Endothelial cell of umbilical vein (primary cell): Measurements from ENCODE around the gene APOO. TPM values are rescaled to one million over a fixed set of nuclear protein-coding genes. Genes with fewer than 3 reads are reported as not detected.

Experiments used
- BruUV-seq: library from RNA; stranded (reverse); fragments of 400-500 nt; replicated peaks from 2 replicates; lab custom pipeline; 2021; lab: Mats Ljungman, UMichigan
- CTCF ChIA-PET: fragments of 300-600, 350-600 bp; sonication (Branson Sonifier 250); formaldehyde crosslinking; loops from one replicate; lab custom pipeline; 2021; ENCODE audit warnings: antibody characterized with exemption, inconsistent platforms; lab: Charles Lee
- POLR2A ChIA-PET: fragments of 300-600, 350-600 bp; sonication (Branson Sonifier 250); formaldehyde crosslinking; loops from one replicate; lab custom pipeline; 2021; ENCODE audit warnings: antibody characterized with exemption, inconsistent platforms; lab: Charles Lee
- DNase-seq: peaks from one replicate; pipeline ENCODE4 v3.0.0-alpha.2; 2011; ENCODE audit warnings: low read depth, low spot score
- FAIRE-seq: peaks from 2 replicates; lab custom pipeline; 2011; peaks lifted over from hg19 to GRCh38; lab: Jason Lieb, UNC
- H2AFZ ChIP-seq: 2 replicates; pipeline ENCODE4 v1.6.0; 2012; ENCODE audit warnings: low read depth, low read length, control low read depth, inconsistent platforms
- H3K27ac ChIP-seq: 2 replicates; pipeline ENCODE4 v1.5.1; 2011; ENCODE audit warnings: low read depth, mild to moderate bottlenecking, control low read depth, low read length, moderate library complexity; ENCODE audit not compliant: insufficient read depth
- H3K27me3 ChIP-seq, 2 experiments: 2 replicates each; pipeline versions ENCODE4 v1.6.0 to v1.6.1; 2011; ENCODE audit warnings: low read length in 2 of 2, mixed read lengths in 1 of 2; ENCODE audit not compliant: control insufficient read depth in 2 of 2, insufficient read depth in 2 of 2
- H3K36me3 ChIP-seq, 2 experiments: 2 replicates in 1 of 2; 3 replicates in 1 of 2; pipeline ENCODE4 v1.5.1; 2011; ENCODE audit warnings: low read length in 2 of 2, mild to moderate bottlenecking in 1 of 2, moderate library complexity in 1 of 2; ENCODE audit not compliant: control insufficient read depth in 2 of 2, insufficient read depth in 2 of 2; ENCODE audit errors: extremely low read depth in 1 of 2
- H3K4me1 ChIP-seq: 3 replicates; pipeline ENCODE4 v1.5.1; 2011; ENCODE audit warnings: mild to moderate bottlenecking, low read length; ENCODE audit not compliant: control insufficient read depth, insufficient read depth; ENCODE audit errors: extremely low read depth
- H3K4me2 ChIP-seq: 2 replicates; pipeline ENCODE4 v1.6.1; 2011; ENCODE audit warnings: low read length, control low read depth, mixed read lengths; ENCODE audit not compliant: insufficient read depth
- H3K4me3 ChIP-seq, 3 experiments: fragments of 200-600 bp in 1 of 3; sonication (generic), shearing (Covaris generic) in 1 of 3; replicated peaks in 1 of 3; 2 replicates each; pipeline ENCODE4 v1.5.1; 2011 to 2016; ENCODE audit warnings: control low read depth in 3 of 3, low read length in 3 of 3, mild to moderate bottlenecking in 2 of 3, inconsistent platforms in 1 of 3, low read depth in 1 of 3, moderate library complexity in 1 of 3; ENCODE audit not compliant: insufficient read depth in 1 of 3
- H3K79me2 ChIP-seq: 2 replicates; pipeline ENCODE4 v1.6.0; 2012; ENCODE audit warnings: low read length, inconsistent platforms; ENCODE audit not compliant: control insufficient read depth, insufficient read depth
- H3K9ac ChIP-seq: replicated peaks from 2 replicates; pipeline ENCODE3; 2011; ENCODE audit warnings: low read length, control low read depth; ENCODE audit not compliant: insufficient read depth; ENCODE audit errors: extremely low read depth
- H3K9me1 ChIP-seq: replicated peaks from 3 replicates; pipeline ENCODE4 v1.6.0; 2011; ENCODE audit warnings: mild to moderate bottlenecking, low read length; ENCODE audit not compliant: control insufficient read depth, insufficient read depth; ENCODE audit errors: extremely low read depth
- H3K9me3 ChIP-seq: replicated peaks from 2 replicates; pipeline ENCODE4 v1.5.1; 2012; ENCODE audit warnings: low read length, inconsistent platforms; ENCODE audit not compliant: control insufficient read depth, insufficient read depth
- H4K20me1 ChIP-seq: replicated peaks from 2 replicates; pipeline ENCODE3; 2011; ENCODE audit warnings: mild to moderate bottlenecking, low read length; ENCODE audit not compliant: control insufficient read depth, insufficient read depth; ENCODE audit errors: extremely low read depth
- EZH2 ChIP-seq: IDR thresholded peaks from 2 replicates; pipeline ENCODE4 v1.6.1; 2012; ENCODE audit warnings: borderline replicate concordance, low read depth, mild to moderate bottlenecking, moderate library complexity, low read length, inconsistent platforms; ENCODE audit not compliant: severe bottlenecking
- FOS ChIP-seq: IDR thresholded peaks from 2 replicates; pipeline ENCODE4 v1.6.1; 2011; ENCODE audit warnings: mild to moderate bottlenecking, low read length, moderate library complexity, borderline replicate concordance; ENCODE audit not compliant: insufficient read depth
- GATA2 ChIP-seq: IDR thresholded peaks from 2 replicates; pipeline ENCODE4 v1.7.0; 2011; ENCODE audit warnings: low read depth, mild to moderate bottlenecking, moderate library complexity, mixed read lengths, low read length; ENCODE audit not compliant: insufficient read length, insufficient read depth
- JUN ChIP-seq: IDR thresholded peaks from 2 replicates; pipeline ENCODE4 v1.6.1; 2011; ENCODE audit warnings: borderline replicate concordance, low read depth; ENCODE audit not compliant: insufficient read length, insufficient read depth
- MYC ChIP-seq: IDR thresholded peaks from one replicate; pipeline ENCODE4 v1.6.1; 2011; ENCODE audit warnings: mild to moderate bottlenecking, low read depth, low read length
- POLR2A ChIP-seq: IDR thresholded peaks from 2 replicates; pipeline ENCODE4 v1.6.1; 2012; ENCODE audit warnings: low read depth, mild to moderate bottlenecking, control low read depth, low read length
- POLR2AphosphoS5 ChIP-seq: IDR thresholded peaks from 2 replicates; pipeline ENCODE4 v1.6.1; 2012; ENCODE audit warnings: low read depth, mild to moderate bottlenecking, control low read depth, low read length, moderate library complexity; ENCODE audit not compliant: insufficient read depth
- dilution Hi-C: fragments of 300-500 bp; cut with MboI; formaldehyde crosslinking; loops from one replicate; pipeline ENCODE4 v1.15.0; 2019; ENCODE audit warnings: low sequenced_read_pairs; ENCODE audit not compliant: extremely low pct_ligation_motif_present
- intact Hi-C: fragments of 100-400 bp; cut with micrococcal nuclease; formaldehyde crosslinking; loops from one replicate; pipeline ENCODE4 v1.10.0; 2022
- polyA plus RNA-seq, 4 experiments: library from polyadenylated mRNA; depleted of rRNA in 3 of 4; stranded (reverse) in 3 of 4; unstranded in 1 of 4; fragments of >200 nt; gene quantifications; 2 replicates each; pipeline versions ENCODE4 v1.2.1 to v1.2.3, GENCODE V29; 2011 to 2012; ENCODE audit warnings: missing spikeins in 1 of 4
- total RNA-seq: library from RNA; stranded (reverse); gene quantifications from 2 replicates; pipeline ENCODE4 v1.2.3, GENCODE V29; 2021
- TF ChIP-seq, protein P1 (sequence below), 2 donors: IDR thresholded peaks; 1 replicate in 1 of 2; 2 replicates in 1 of 2; pipeline ENCODE4 v1.5.1; 2011; ENCODE audit warnings: low read length in 2 of 2, mild to moderate bottlenecking in 2 of 2, moderate library complexity in 2 of 2, control low read depth in 1 of 2, inconsistent platforms in 1 of 2, low read depth in 1 of 2; ENCODE audit not compliant: insufficient read depth in 1 of 2; ENCODE audit errors: extremely low read depth in 1 of 2
- TF ChIP-seq, protein P2 (sequence below): IDR thresholded peaks from 2 replicates; pipeline ENCODE4 v1.6.1; 2011; ENCODE audit not compliant: insufficient read depth, insufficient read length

Gene APOO
- total and polyA plus RNA-seq, 2 donors (not counting 3 experiments of a cell fraction or from before 2014, with no cell fraction given), result 9.8 to 24.3 TPM

DNA sequence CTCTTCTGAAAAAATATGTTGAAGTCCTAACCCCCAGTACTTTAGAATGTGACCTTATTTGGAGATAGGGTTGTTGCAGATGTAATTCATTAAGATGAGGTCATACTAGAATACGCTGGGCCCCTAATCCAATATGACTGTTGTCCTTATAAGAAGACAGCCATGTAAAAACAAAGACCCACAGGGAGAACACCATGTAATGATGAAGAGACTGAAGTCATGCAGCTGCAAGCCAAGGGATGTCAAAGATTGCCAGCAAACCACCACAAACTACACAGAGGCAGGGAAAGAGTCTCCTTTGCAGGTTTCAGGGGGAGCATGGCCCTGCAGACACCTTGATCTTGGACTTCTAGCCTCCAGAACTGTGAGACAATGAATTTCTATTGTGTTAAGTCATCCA lies 37.5 kb upstream of the APOO start:
- Histone ChIP-seq H3K79me2 (no peaks in the 10 kb centered on the region), H3K4me1 (no peaks in the 10 kb centered on the region), H3K36me3 (no peaks in the 10 kb centered on the region), H4K20me1 (no peaks in the 10 kb centered on the region), H3K9me1 (no peaks in the 10 kb centered on the region), H2AFZ (no peak overlapping the region), H3K27ac (no peak overlapping the region), H3K9ac (no peak overlapping the region), H3K9me3 (no peaks in the 10 kb centered on the region), H3K4me2 (no peak overlapping the region), H3K27me3 (peaks cover 0 to 4% of the 10 kb centered on the region in 2 experiments), H3K4me3 (no peak overlapping the region)
- ChIA-PET POLR2A (no interaction called here), CTCF (no interaction called here)
- TF ChIP-seq, protein P1, sequence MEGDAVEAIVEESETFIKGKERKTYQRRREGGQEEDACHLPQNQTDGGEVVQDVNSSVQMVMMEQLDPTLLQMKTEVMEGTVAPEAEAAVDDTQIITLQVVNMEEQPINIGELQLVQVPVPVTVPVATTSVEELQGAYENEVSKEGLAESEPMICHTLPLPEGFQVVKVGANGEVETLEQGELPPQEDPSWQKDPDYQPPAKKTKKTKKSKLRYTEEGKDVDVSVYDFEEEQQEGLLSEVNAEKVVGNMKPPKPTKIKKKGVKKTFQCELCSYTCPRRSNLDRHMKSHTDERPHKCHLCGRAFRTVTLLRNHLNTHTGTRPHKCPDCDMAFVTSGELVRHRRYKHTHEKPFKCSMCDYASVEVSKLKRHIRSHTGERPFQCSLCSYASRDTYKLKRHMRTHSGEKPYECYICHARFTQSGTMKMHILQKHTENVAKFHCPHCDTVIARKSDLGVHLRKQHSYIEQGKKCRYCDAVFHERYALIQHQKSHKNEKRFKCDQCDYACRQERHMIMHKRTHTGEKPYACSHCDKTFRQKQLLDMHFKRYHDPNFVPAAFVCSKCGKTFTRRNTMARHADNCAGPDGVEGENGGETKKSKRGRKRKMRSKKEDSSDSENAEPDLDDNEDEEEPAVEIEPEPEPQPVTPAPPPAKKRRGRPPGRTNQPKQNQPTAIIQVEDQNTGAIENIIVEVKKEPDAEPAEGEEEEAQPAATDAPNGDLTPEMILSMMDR (IDR thresholded peaks at IDR 0.05; ENCODE audit: extremely low read depth in 1 of 2, insufficient read depth in 1 of 2, low read depth in 1 of 2, low read length in 2 of 2), result no peak
- TF ChIP-seq GATA2 (no peak), JUN (no peak), EZH2 (no peak), MYC (no peak), POLR2AphosphoS5 (no peak), POLR2A (no peak), FOS (no peak)
- TF ChIP-seq, protein P2, sequence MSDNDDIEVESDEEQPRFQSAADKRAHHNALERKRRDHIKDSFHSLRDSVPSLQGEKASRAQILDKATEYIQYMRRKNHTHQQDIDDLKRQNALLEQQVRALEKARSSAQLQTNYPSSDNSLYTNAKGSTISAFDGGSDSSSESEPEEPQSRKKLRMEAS, result no peak
- FAIRE-seq (no peak), DNase-seq (no peak)
- intact Hi-C loops, result no loop called here
- dilution Hi-C loops, result no loop called here
- no TSS peak for BruUV-seq
